GM18861 (cell line): ENCODE measurements around the gene REG1B.

Source experiments
- ATAC-seq: cut with Tn5 transposase; IDR thresholded peaks from one replicate; pipeline ENCODE4 v1.9.1; 2021; ENCODE audit not compliant: unreplicated experiment

REG1B gene

DNA sequence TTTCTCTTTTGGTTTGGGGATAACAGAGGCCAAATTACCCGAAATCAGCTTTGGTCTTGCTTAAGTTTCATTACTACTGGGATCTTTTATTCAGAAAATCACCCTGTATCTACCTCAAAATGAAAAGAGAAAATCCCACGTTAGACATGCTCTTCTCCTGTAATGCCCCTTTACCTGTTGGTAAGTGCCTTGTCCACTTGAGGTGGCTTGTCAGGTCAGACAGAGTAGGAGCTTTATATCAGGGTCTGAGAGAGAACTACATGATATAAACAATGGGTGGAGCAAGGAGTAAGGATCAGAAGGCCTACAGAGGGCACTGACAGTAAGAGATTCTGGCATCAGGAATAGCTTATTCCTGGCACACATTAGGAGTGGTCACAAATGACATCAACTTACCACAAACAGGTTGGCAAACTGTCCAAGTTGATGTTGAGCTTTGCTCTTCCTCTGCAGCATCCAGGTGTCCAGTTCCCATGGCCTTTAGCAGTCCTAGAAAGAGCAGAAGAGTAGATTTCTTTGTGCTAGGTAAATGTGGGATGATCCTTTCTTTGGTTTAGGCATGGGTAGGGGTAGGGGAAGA, at the start of gene REG1B:
TSS of gene REG1B (minus strand) at position 209 of the 580 bp plus-strand sequence. CDS start 381 bp downstream, outside the sequence.
- ATAC-seq: no peak

DNA sequence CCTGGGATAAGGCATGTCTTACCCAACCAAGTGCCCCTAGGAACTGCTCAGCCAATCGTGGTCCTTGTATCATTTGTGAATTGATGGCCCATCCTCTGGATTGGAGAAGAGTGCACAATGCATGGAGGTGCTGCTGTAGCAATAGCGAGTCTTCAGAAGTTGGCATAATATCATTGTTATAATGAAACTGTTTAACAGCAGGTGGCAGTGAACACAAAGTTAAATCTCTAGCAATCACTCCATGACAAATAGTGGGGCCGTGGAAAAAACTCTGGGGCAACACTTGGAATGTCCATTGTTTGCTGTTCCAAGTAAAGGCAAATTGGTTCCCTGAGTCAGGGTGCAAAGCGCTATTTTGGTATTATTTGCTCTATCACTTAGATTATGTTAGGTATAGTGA, 43.9 kb upstream of the REG1B start:
- no peak for ATAC-seq

DNA sequence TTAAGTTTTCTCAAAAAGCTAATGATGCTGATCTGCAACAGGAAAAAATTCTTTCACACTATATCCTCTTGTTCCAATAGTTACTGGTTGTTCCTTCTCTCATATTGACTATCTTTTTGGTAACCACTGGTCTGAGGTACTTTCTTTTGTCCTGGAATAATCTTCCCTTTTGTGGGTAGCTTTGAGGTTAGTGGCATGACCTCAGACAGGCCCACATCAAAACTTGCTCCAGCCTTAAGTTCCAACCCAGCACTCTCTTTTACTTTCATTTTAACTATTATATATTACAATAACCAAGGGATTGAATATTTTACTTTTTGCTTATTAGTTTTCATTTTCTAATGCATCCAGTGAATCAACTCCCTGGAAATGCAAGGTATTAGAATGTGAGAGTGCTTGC, 42.0 kb upstream of the REG1B start:
- no peak for ATAC-seq

GRCh38 chr2:79129260-79129659, 41.5 kb upstream of the REG1B start:
- no peak for ATAC-seq

DNA sequence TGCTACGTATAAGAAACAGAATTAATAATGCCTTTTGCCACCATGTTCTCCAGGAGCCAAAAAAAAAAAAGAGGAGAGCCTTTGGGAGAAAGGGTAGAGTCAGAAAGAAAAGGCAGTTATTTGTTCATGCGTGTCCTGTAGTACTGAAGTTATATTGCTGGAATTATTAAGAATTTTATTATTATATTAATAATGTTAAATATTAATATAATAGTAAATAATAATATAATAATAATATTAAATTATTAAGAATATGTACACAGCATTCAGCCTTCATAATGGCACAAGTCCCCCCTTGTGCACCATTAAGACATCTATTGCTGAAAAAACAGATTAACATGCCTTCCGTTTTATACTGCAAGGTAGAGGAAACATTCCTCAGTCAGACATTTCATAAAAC, 40.6 kb upstream of the REG1B start:
- no peak for ATAC-seq

GRCh38 chr2:79125721-79125985, 37.9 kb upstream of the REG1B start:
- ATAC-seq: no peak

GRCh38 chr2:79124907-79125720, 37.3 kb upstream of the REG1B start:
- no peak for ATAC-seq

DNA sequence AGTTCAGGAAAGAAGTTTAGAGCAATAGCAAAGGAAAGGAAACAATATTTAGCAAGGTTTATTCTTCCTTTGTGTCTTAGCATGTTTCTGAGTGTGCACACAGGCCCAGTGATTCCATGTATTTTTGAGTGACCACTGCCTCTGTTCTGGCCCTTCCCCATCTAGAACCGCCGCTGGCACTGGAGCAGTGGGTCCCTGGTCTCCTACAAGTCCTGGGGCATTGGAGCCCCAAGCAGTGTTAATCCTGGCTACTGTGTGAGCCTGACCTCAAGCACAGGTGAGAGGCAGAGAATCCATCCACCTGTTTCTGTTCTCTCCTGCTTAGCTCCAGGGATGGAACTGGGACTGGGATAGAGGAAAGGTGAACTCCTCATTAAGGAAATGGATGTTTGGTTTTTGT, 34.9 kb upstream of the REG1B start:
- ATAC-seq: no peak

- ATAC-seq: no peak
Observed at GRCh38 chr2:79120194-79120713, 32.5 kb upstream of the REG1B start, which contains the start of gene REG1A. Gene REG1A, plus strand, starts transcription at chr2:79120488. Its CDS starts 374 bp downstream, at chr2:79120862.

- no peak for ATAC-seq
Observed at GRCh38 chr2:79116997-79117928, 29.5 kb upstream of the REG1B start.

GRCh38 chr2:79114797-79115494, 27.2 kb upstream of the REG1B start:
- ATAC-seq: no peak

DNA sequence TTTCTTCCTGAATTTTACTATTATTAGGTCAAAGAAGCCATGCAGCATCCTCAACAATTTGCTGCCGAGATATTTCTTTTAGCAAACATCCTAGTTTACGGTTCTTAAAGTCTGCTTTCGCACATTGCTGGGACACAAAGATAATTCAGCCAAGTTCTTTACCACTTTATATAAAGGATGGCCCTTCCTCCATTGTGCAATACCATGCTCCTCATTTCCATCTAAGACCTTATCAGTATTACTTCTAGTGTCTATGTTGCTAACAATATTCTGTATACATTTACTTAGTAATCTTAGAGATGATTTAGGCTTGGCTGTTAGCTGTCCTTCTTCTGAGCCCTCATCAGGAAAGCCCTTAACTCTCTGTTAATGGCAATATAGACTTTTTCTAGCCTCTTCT, 24.5 kb upstream of the REG1B start:
- ATAC-seq: no peak

GRCh38 chr2:79105259-79105658, 17.5 kb upstream of the REG1B start:
- ATAC-seq: no peak

DNA sequence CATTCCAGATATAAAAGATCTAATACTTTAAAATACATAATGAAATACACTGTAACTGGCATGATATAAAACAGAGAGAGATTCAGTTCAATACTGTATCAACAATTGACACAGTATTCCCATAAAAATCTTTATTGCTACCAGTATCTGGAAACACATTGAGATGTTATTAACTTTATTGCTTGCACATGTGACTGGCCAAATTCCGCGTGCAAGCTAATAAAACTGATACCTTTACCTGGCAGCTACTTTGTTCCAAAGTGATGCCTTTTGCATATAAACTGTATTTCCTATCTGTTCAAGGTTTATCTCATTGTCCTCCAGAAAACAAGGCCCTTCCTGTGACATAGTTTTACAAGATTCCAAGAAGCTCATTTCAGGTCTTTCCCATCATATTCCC, 15.4 kb upstream of the REG1B start:
- no peak for ATAC-seq

DNA sequence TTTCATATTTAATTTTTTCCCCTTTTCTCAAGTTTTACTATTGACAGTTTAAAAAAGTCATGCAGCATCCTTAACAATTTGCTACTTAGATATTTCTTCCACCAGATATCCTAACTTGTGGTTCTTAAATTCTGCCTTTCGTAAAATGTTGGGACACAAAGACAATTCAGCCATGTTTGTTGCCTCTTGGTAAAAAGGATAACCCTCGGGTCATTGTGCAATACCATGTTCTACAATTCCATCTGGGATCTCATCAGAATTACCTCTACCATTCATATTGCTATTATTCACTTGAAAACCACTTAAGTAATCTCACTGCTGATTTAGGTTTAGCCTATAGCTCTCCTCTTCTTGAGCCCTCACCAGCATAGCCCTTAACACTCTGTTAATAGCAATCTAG, 13.2 kb upstream of the REG1B start:
- no peak for ATAC-seq

- no peak for ATAC-seq
Observed at GRCh38 chr2:79100285-79100684, 12.5 kb upstream of the REG1B start.

DNA sequence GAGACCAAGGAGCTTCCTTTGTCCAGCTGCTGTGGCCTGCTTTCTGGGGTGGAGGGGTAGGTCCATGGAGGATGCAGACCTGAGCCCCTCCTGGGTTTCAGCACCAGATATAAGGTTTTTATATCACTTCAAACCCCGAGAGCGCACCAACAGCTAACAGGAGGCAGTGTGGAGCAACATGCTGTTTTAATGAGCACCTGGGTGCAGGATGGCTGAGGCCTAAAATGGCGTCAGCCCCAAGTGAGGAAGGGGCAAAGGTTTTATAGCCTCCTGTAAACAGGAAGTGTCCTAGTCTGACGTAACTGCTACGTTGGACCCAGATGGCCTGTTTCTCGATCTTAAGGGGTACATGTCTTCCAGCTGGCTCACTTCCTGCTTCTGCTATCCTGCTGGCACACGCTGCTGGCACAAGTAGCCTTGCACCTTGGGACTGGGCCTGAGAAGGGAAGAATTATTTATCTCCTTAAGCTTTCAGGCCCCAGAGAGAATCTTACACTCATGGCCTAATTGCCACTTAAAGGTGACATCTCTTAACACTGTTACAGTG, 11.4 kb upstream of the REG1B start:
- ATAC-seq: no peak

- ATAC-seq: no peak
Observed at GRCh38 chr2:79097843-79098242, 10.1 kb upstream of the REG1B start.

DNA sequence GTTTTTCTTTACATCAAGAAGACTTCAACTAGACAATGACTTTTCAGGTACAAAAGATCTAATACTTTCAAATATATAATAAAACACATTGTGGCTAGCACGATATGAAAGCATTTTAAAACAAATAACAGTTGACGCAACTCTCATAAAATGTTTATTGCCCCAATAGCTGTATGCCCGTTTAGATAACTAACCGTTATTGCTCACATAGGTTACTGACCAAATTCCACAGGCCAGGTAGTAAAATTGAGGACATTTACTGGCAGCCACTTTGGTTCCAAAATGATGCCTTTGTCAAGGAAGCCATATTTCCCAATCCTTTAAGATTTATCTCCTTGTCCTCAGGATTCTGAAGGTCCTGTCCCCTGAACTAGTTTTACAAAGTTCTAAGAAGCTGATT, 2.9 kb upstream of the REG1B start:
- no peak for ATAC-seq

- ATAC-seq: no peak
Observed at GRCh38 chr2:79086255-79086654, 1.5 kb downstream of the REG1B start.

GRCh38 chr2:79085382-79085781, 2.4 kb downstream of the REG1B start:
- no peak for ATAC-seq
